Lower leg skin (tissue), 3 donors: ENCODE results near the gene HECTD3.

Source experiments
- CTCF ChIP-seq, 3 donors: fragments of 450-650 bp; IDR thresholded peaks; one replicate each; pipeline ENCODE4 v1.5.1; 2016; ENCODE audit warnings: antibody characterized with exemption in 3 of 3, mild to moderate bottlenecking in 3 of 3, moderate library complexity in 2 of 3
- POLR2A ChIP-seq, 2 donors: fragments of 450-650 bp; IDR thresholded peaks; one replicate each; pipeline ENCODE4 v1.6.1; 2016 to 2017; ENCODE audit warnings: antibody characterized with exemption in 2 of 2, mild to moderate bottlenecking in 1 of 2, moderate library complexity in 1 of 2

GRCh38 chr1:45009296-45009865, 1.7 kb downstream of the HECTD3 start:
- TF ChIP-seq CTCF (IDR thresholded peaks at IDR 0.05) (no peak), POLR2A (IDR thresholded peaks at IDR 0.05) (no peak)
